Metanephros (tissue), 1 donor: ENCODE results near the gene ZIC1. TPM values are rescaled to one million over a fixed set of nuclear protein-coding genes. Genes with fewer than 3 reads are reported as not detected.

Source experiments
- total RNA-seq: library from RNA; depleted of rRNA; stranded (reverse); fragments of >200 nt; gene quantifications from one replicate; pipeline ENCODE4 v1.2.3, GENCODE V29; 2014

Gene ZIC1
- 1.9 TPM for total RNA-seq

GRCh38 chr3:147409143-147410115, at the start of gene ZIC1:
ZIC1 (plus strand) TSS chr3:147409365; CDS start chr3:147410113, 748 bp downstream.

GRCh38 chr3:147406028-147406931, 2.9 kb upstream of the ZIC1 start, which contains the start of gene ZIC4:
ZIC4 (minus strand) TSS chr3:147406543; CDS start chr3:147402797, 3,746 bp downstream.

Other genes starting within 250 kb of the ZIC1 start
- 0.47 TPM for gene ZIC4, start 2.8 kb upstream of the ZIC1 start, total RNA-seq